Progenitor cell of endocrine pancreas (in vitro differentiated cells): ENCODE measurements around the gene CIAPIN1. TPM values are rescaled to one million over a fixed set of nuclear protein-coding genes. Genes with fewer than 3 reads are reported as not detected.
"Not testable (repeated sequence)": the region's sequence is repeated elsewhere in the genome, so short reads cannot be mapped to it uniquely, and the experiment has no call there.

Experiments
- DNase-seq: peaks from one replicate; pipeline ENCODE4 v3.0.0; 2021; ENCODE audit warnings: low spot score; ENCODE audit not compliant: unreplicated experiment
- H3K27ac Mint-ChIP-seq: 2 replicates; pipeline ENCODE4 v1.8.0; 2021; ENCODE audit warnings: mild to moderate bottlenecking, moderate library complexity, mixed read lengths
- H3K27me3 Mint-ChIP-seq: 2 replicates; pipeline ENCODE4 v1.8.0; 2021; ENCODE audit warnings: mixed read lengths
- H3K36me3 Mint-ChIP-seq: 2 replicates; pipeline ENCODE4 v1.8.0; 2022; ENCODE audit warnings: mixed read lengths; ENCODE audit not compliant: insufficient read depth
- H3K4me1 Mint-ChIP-seq: 2 replicates; pipeline ENCODE4 v1.8.0; 2021; ENCODE audit warnings: low read depth, mixed read lengths
- H3K4me3 Mint-ChIP-seq: 2 replicates; pipeline ENCODE4 v1.8.0; 2021; ENCODE audit warnings: low read depth, mild to moderate bottlenecking, moderate library complexity, mixed read lengths
- H3K9me3 Mint-ChIP-seq: 2 replicates; pipeline ENCODE4 v1.8.0; 2021; ENCODE audit warnings: low read depth, mixed read lengths
- total RNA-seq: library from RNA; stranded (reverse); gene quantifications from 2 replicates; pipeline ENCODE4 v1.2.1, GENCODE V29; 2021
- TF ChIP-seq, protein P1 (sequence below): fragments of 200-600 bp; sonication (generic); IDR thresholded peaks from one replicate; pipeline ENCODE4 v1.5.0; 2021; ENCODE audit warnings: antibody characterized with exemption, mild to moderate bottlenecking; ENCODE audit not compliant: unreplicated experiment

The CIAPIN1 gene
- total RNA-seq, 1 donor from 2014 or later: 79.3 TPM

DNA sequence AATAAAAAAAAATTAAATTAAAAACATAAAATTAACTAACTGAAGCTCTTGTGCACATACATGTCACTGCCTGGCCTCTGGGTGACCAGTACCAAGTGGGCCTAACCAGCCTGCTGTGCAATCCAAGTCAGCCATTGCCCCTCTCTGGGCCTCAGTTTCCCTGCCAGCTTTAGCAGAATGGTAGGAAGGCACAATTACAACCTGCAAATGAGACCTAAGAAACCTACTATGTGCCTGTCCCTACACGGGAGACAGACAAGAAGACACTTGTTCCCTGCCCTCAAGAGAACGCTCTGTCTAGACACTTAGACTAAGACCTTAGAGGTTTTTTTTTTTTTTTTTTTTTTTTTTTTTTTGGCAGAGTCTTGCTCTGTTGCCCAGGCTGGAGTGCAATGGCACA lies 1.7 kb downstream of the CIAPIN1 start:
- Mint-ChIP-seq H3K27ac (no peak overlapping the region), H3K4me3 (no peak overlapping the region)

DNA sequence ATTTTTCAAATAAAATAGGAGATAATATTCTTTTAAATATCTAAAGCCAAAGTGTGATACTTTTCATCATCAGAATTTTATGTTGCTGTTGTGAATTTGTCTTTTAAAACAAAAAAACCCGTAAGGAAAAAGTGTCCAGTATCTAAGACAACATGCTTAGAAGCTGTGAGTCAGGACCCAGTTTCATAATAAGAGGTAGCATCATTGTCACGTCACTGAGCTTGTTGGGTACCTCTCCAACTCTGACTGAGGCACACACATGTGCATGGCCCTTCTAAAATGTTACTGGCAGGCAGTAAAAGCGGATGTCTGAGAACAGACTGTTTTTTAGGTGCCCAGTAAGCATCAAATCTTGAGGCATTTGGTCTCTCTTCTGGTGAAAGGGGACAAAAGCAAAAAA lies 2.5 kb downstream of the CIAPIN1 start:
- no peak for DNase-seq
- no peak overlapping the region for H3K4me3 Mint-ChIP-seq
- H3K9me3 Mint-ChIP-seq: peaks cover 10% of the 10 kb centered on the region
- TF ChIP-seq, protein P1, sequence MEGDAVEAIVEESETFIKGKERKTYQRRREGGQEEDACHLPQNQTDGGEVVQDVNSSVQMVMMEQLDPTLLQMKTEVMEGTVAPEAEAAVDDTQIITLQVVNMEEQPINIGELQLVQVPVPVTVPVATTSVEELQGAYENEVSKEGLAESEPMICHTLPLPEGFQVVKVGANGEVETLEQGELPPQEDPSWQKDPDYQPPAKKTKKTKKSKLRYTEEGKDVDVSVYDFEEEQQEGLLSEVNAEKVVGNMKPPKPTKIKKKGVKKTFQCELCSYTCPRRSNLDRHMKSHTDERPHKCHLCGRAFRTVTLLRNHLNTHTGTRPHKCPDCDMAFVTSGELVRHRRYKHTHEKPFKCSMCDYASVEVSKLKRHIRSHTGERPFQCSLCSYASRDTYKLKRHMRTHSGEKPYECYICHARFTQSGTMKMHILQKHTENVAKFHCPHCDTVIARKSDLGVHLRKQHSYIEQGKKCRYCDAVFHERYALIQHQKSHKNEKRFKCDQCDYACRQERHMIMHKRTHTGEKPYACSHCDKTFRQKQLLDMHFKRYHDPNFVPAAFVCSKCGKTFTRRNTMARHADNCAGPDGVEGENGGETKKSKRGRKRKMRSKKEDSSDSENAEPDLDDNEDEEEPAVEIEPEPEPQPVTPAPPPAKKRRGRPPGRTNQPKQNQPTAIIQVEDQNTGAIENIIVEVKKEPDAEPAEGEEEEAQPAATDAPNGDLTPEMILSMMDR: no peak
- H3K36me3 Mint-ChIP-seq: peaks cover 21% of the 10 kb centered on the region
- peaks cover 14% of the 10 kb centered on the region for H3K4me1 Mint-ChIP-seq
- H3K27me3 Mint-ChIP-seq: no peaks in the 10 kb centered on the region
- H3K27ac Mint-ChIP-seq: no peak overlapping the region

More for the DNA sequence above, 1.7 kb downstream of the CIAPIN1 start:
- Mint-ChIP-seq H3K9me3 (peaks cover 7% of the 10 kb centered on the region), H3K27me3 (no peaks in the 10 kb centered on the region), H3K4me1 (peaks cover 14% of the 10 kb centered on the region), H3K36me3 (peaks cover 13% of the 10 kb centered on the region)
- TF ChIP-seq, protein P1: no peak
- no peak for DNase-seq

DNA sequence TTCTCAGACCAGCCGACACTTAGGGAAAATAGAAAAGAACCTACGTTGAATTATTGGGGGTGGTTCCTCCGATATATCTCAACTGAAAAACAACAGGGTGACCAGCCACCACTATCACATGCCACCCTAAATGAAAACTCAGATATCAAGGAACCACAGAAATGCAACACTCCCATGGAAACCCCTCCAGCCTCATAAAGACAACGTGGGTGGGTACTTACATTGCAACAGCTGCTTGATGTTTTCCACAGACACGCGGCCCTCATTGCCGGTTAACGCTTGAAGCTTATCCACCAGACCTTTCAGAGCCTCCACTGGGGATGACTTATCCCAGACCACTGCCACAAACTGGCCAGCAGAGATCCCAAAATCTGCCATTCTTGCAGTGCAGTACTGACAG lies 6.6 kb downstream of the CIAPIN1 start:
- H3K36me3 Mint-ChIP-seq: peaks cover 36% of the 10 kb centered on the region
- H3K9me3 Mint-ChIP-seq, H3K27me3 Mint-ChIP-seq, H3K4me3 Mint-ChIP-seq, H3K27ac Mint-ChIP-seq, DNase-seq, H3K4me1 Mint-ChIP-seq: not testable (repeated sequence)

DNA sequence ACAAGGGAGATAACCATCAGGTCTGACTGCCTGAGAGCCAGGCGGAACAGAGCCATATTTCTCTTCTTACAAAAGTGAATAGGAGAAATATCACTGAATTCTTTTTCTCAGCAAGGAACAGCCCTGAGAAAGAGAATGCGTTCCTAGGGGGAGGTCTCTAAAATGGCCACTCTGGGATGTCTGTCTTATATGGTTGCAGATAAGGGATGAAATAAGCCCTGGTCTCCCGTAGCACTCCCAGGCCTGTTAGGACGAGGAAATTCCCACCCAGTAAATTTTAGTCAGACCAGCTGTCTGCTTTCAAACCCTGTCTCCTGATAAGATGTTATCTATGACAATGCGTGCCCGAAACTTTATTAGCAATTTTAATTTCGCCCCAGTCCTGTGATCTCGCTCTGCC lies 7.2 kb downstream of the CIAPIN1 start:
- H3K27ac Mint-ChIP-seq, H3K9me3 Mint-ChIP-seq, H3K4me1 Mint-ChIP-seq, H3K27me3 Mint-ChIP-seq, H3K4me3 Mint-ChIP-seq, DNase-seq: not testable (repeated sequence)
- H3K36me3 Mint-ChIP-seq: peaks cover 37% of the 10 kb centered on the region

DNA sequence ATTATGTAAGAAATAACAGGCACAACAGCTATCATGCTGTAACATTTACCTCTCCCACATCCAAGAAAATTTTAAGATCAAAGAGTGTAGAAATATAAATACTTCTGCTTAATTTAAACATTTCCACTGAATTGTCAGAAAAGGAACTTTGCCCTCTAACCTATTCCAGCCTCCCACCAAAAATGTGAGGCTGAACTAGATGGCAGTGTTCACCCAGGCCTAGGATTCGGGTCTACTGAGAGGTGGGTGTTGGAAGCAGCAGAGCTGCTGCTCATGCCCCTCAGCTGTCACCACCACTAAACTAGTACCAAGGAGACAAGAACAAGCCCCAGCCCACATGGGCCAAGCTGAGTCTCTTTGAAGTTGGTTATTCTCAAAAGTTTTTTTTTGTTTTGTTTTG lies 11.3 kb downstream of the CIAPIN1 start:
- TF ChIP-seq, protein P1: no peak
- peaks cover 7% of the 10 kb centered on the region for H3K9me3 Mint-ChIP-seq
- no peaks in the 10 kb centered on the region for H3K27me3 Mint-ChIP-seq
- no peak overlapping the region for H3K4me3 Mint-ChIP-seq
- peaks cover 38% of the 10 kb centered on the region for H3K36me3 Mint-ChIP-seq
- no peak overlapping the region for H3K27ac Mint-ChIP-seq
- DNase-seq: no peak
- H3K4me1 Mint-ChIP-seq: no peaks in the 10 kb centered on the region

DNA sequence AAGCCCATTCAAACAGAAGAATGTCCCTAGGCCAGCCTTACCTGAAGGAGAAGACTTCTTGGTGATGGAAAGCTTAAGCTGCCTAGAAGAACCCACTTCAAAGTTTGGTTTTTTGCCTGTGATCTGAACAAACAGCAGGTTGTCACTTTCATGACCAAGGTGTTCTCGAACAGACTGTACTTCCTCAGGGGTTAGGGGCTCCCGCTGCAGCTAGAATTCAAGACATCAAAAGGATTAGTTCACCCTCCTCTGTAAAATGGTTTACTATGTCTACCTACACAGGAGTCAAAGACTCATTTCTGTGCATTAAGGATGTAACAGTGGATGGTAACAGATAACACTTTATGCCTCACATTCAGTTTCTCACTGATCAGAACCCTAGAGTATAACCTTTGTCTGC lies 13.2 kb downstream of the CIAPIN1 start:
- DNase-seq: no peak
- no peaks in the 10 kb centered on the region for H3K4me1 Mint-ChIP-seq
- no peak overlapping the region for H3K4me3 Mint-ChIP-seq
- H3K27me3 Mint-ChIP-seq: no peaks in the 10 kb centered on the region
- peaks cover 30% of the 10 kb centered on the region for H3K36me3 Mint-ChIP-seq
- no peaks in the 10 kb centered on the region for H3K9me3 Mint-ChIP-seq
- H3K27ac Mint-ChIP-seq: no peak overlapping the region
- TF ChIP-seq, protein P1: no peak
